Heart left ventricle (tissue), 13 donors: ENCODE data around the gene TTYH1.

ENCODE experiments used
- CTCF ChIP-seq, 12 donors: fragments of 200-600 bp; sonication (generic) in 4 of 12; IDR thresholded peaks; one replicate each; pipeline versions ENCODE4 v1.5.0 to v1.8.0; 2018 to 2022; ENCODE audit warnings: antibody characterized with exemption in 12 of 12, mild to moderate bottlenecking in 5 of 12
- POLR2A ChIP-seq, 2 donors: fragments of 450-650 bp; IDR thresholded peaks; one replicate each; pipeline ENCODE4 v1.6.1; 2017; ENCODE audit warnings: antibody characterized with exemption in 2 of 2, mild to moderate bottlenecking in 2 of 2, moderate library complexity in 2 of 2
- donor health status: ischemic (EF 13 %, LVEDD 7.1; RV severe dilation, severe dysfunction).
- donor health status: DM: no; HTN: yes; CAD: no.
- donor health status: DM: no; HTN: no; CAD: no.
- donor health status: ischemic (EF 25% LVEDD 6.9; RV normal size, moderate dysfunction).
- donor health status: ischemic (EF 25% LVEDD 5.7; RV mildly dilated, moderate dysfunction).
- donor health status: ischemic (EF 35%, LVEDD 5.7; RV mildly dilated, moderate dysfunction).
- donor health status: nonischemic (EF 11% LVEDD 7.7; RV severe dilation, severe dysfunction).
- donor health status: DM: yes; HTN: yes; CAD: no.
- donor health status: PGD.
- donor health status: ischemic (EF 29% LVEDD 5.4; RV normal size, mild dysfunction).
- donor health status: nonischemic (EF 23%, LVEDD 6.1; RV moderate dilation, normal function).

- TF ChIP-seq POLR2A (IDR thresholded peaks at IDR 0.05) (no peak), CTCF (IDR thresholded peaks at IDR 0.05) (no peak)
Measured at GRCh38 chr19:54428323-54429175, 13.3 kb downstream of the TTYH1 start.
